Vagina (tissue), 2 donors: ENCODE data around the gene CEACAM3.

Source experiments
- POLR2AphosphoS5 ChIP-seq, 2 donors: sonication (generic); formaldehyde crosslinking; IDR thresholded peaks; one replicate each; pipeline ENCODE4 v1.9.0; 2017; ENCODE audit warnings: antibody characterized with exemption in 2 of 2, mild to moderate bottlenecking in 2 of 2, low read depth in 1 of 2; ENCODE audit not compliant: insufficient read depth in 1 of 2
- TF ChIP-seq, protein P1 (sequence below), 3 experiments: fragments of 450-650 bp in 2 of 3; fragments of 200-600 bp in 1 of 3; sonication (generic) in 1 of 3; IDR thresholded peaks; one replicate each; pipeline ENCODE4 v1.5.1; 2017 to 2019; ENCODE audit warnings: antibody characterized with exemption in 3 of 3, mild to moderate bottlenecking in 2 of 3, moderate library complexity in 2 of 3

DNA sequence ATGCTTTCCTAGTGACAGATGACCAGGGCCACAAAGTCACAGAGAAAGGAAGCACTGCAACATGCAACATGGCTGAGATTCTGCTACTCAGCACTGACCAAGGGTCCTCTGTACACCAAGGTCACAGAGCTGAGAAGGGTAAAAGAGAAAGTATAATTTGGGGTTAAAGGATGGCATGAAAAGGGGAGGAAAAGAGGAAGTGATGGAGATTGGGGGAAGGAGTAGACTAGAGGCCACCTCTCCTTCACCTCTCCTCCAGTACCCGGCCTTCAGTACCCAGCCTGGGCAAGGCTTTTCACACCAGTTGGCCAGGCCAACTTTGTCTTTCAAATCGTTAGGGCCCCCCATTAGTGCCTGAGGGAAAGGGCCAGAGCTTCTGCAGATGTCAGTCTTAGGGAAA lies 57.4 kb downstream of the CEACAM3 start:
- TF ChIP-seq POLR2AphosphoS5 (IDR thresholded peaks at IDR 0.05; ENCODE audit: insufficient read depth in 1 of 2, low read depth in 1 of 2): no peak
- TF ChIP-seq, protein P1, sequence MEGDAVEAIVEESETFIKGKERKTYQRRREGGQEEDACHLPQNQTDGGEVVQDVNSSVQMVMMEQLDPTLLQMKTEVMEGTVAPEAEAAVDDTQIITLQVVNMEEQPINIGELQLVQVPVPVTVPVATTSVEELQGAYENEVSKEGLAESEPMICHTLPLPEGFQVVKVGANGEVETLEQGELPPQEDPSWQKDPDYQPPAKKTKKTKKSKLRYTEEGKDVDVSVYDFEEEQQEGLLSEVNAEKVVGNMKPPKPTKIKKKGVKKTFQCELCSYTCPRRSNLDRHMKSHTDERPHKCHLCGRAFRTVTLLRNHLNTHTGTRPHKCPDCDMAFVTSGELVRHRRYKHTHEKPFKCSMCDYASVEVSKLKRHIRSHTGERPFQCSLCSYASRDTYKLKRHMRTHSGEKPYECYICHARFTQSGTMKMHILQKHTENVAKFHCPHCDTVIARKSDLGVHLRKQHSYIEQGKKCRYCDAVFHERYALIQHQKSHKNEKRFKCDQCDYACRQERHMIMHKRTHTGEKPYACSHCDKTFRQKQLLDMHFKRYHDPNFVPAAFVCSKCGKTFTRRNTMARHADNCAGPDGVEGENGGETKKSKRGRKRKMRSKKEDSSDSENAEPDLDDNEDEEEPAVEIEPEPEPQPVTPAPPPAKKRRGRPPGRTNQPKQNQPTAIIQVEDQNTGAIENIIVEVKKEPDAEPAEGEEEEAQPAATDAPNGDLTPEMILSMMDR (IDR thresholded peaks at IDR 0.05): no peak
